A549 (cell line): ENCODE measurements around the gene MOCOS. TPM values are rescaled to one million over a fixed set of nuclear protein-coding genes. Genes with fewer than 3 reads are reported as not detected.
A peak's percentile ranks its signal among the peaks of the same experiment; 100 is the strongest.

Experiments used
- ATAC-seq, 2 experiments: fragments of 200-7000 bp in 1 of 2; fragments of >200 bp in 1 of 2; cut with Nextera tagmentation in 1 of 2; cut with Tn5 transposase in 1 of 2; 3 replicates each; pipeline versions ENCODE4 v1.8.0 to v1.9.1; 2018 to 2020; ENCODE audit warnings: mild to moderate bottlenecking in 1 of 2, moderate library complexity in 1 of 2
- CTCF ChIA-PET: fragments of 300-600 bp; sonication (Branson Sonifier 250); formaldehyde crosslinking; extraction: SDS; loops from one replicate; lab custom pipeline; 2021; ENCODE audit warnings: antibody characterized with exemption, inconsistent platforms; lab: Yijun Ruan, JAX
- POLR2A ChIA-PET: fragments of 350-600 bp; formaldehyde crosslinking; extraction: SDS; loops from one replicate; lab custom pipeline; 2021; ENCODE audit warnings: antibody characterized with exemption, inconsistent platforms; lab: Yijun Ruan, JAX
- DNase-seq, 2 experiments: peaks; one replicate each; pipeline versions ENCODE4 v3.0.0 to v3.0.0-alpha.2; 2011 to 2016; ENCODE audit warnings: low read depth in 1 of 2, low spot score in 1 of 2
- FAIRE-seq: peaks from 2 replicates; lab custom pipeline; 2011; peaks lifted over from hg19 to GRCh38; lab: Jason Lieb, UNC
- H3K27ac ChIP-seq, 2 experiments: fragments of >200 bp; sonication (Bioruptor Twin); formaldehyde crosslinking; 3 replicates each; pipeline ENCODE4 v1.5.1; 2016 to 2017
- H3K4me1 ChIP-seq: fragments of >200 bp; sonication (Bioruptor Twin); formaldehyde crosslinking; 3 replicates; pipeline ENCODE4 v1.6.1; 2016
- H3K4me2 ChIP-seq: fragments of >200 bp; sonication (Bioruptor Twin); formaldehyde crosslinking; 3 replicates; pipeline ENCODE4 v1.6.1; 2016
- H3K4me3 ChIP-seq: fragments of >200 bp; sonication (Bioruptor Twin); formaldehyde crosslinking; 3 replicates; pipeline ENCODE4 v1.5.1; 2016
- H3K9me3 ChIP-seq: fragments of >200 bp; sonication (Bioruptor Twin); formaldehyde crosslinking; 3 replicates; pipeline ENCODE4 v1.6.1; 2016
- BCL3 ChIP-seq: fragments of >200 bp; sonication (Bioruptor Twin); formaldehyde crosslinking; IDR thresholded peaks from 3 replicates; pipeline ENCODE4 v1.6.1; 2016
- CBX8 ChIP-seq: fragments of 200-600 bp; sonication (generic); IDR thresholded peaks from 2 replicates; pipeline ENCODE4 v1.6.1; 2016
- CHD2 ChIP-seq: fragments of 150-350 bp; IDR thresholded peaks from 2 replicates; pipeline ENCODE4 v1.6.1; 2014; ENCODE audit warnings: low read length; ENCODE audit not compliant: partially characterized antibody
- EP300 ChIP-seq, 2 experiments: fragments of >200 bp; sonication (Bioruptor Twin); formaldehyde crosslinking; IDR thresholded peaks; 2 replicates in 1 of 2; 3 replicates in 1 of 2; pipeline ENCODE4 v1.6.1; 2016 to 2017
- ESRRA ChIP-seq: fragments of 150-350 bp; IDR thresholded peaks from 2 replicates; pipeline ENCODE4 v1.6.1; 2014; ENCODE audit warnings: mild to moderate bottlenecking, low read length, borderline replicate concordance
- FOXS1 ChIP-seq: fragments of 250-450 bp; sonication (Bioruptor Pico); IDR thresholded peaks from 2 replicates; pipeline ENCODE4 v1.5.0; 2020; ENCODE audit warnings: mild to moderate bottlenecking, moderate library complexity
- GATA3 ChIP-seq: IDR thresholded peaks from 2 replicates; pipeline ENCODE4 v1.6.1; 2012; ENCODE audit warnings: borderline replicate concordance
- HDAC2 ChIP-seq: fragments of 200-600 bp; sonication (generic); IDR thresholded peaks from 2 replicates; pipeline ENCODE4 v1.6.1; 2016
- HEYL ChIP-seq: fragments of 250-450 bp; sonication (Bioruptor Pico); IDR thresholded peaks from 2 replicates; pipeline ENCODE4 v1.8.0; 2021; ENCODE audit warnings: mild to moderate bottlenecking, moderate library complexity
- HOXA7 ChIP-seq: fragments of 250-450 bp; sonication (Bioruptor Pico); IDR thresholded peaks from 2 replicates; pipeline ENCODE4 v1.5.0; 2020; ENCODE audit warnings: mild to moderate bottlenecking, moderate library complexity
- HOXB13 ChIP-seq: fragments of 250-450 bp; sonication (Bioruptor Pico); IDR thresholded peaks from 2 replicates; pipeline ENCODE4 v1.5.0; 2020; ENCODE audit warnings: low read depth, mild to moderate bottlenecking, moderate library complexity
- HOXB5 ChIP-seq: fragments of 250-450 bp; sonication (Bioruptor Pico); IDR thresholded peaks from 2 replicates; pipeline ENCODE4 v1.5.0; 2020; ENCODE audit warnings: mild to moderate bottlenecking, moderate library complexity
- JUN ChIP-seq, 2 experiments: fragments of >200 bp; sonication (Bioruptor Twin); formaldehyde crosslinking; IDR thresholded peaks; 2 replicates in 1 of 2; 3 replicates in 1 of 2; pipeline ENCODE4 v1.6.1; 2016 to 2017
- KDM1A ChIP-seq: fragments of 200-600 bp; sonication (generic); IDR thresholded peaks from 2 replicates; pipeline ENCODE4 v1.6.1; 2016; ENCODE audit warnings: low read depth, mild to moderate bottlenecking
- MAZ ChIP-seq: fragments of 150-350 bp; IDR thresholded peaks from 2 replicates; pipeline ENCODE4 v1.6.1; 2014; ENCODE audit warnings: antibody characterized with exemption, low read depth, low read length, borderline replicate concordance
- NPAS2 ChIP-seq: fragments of 250-450 bp; sonication (Bioruptor Pico); IDR thresholded peaks from 2 replicates; pipeline ENCODE4 v1.8.0; 2022; ENCODE audit warnings: mild to moderate bottlenecking, moderate library complexity, borderline replicate concordance
- NR3C1 ChIP-seq: fragments of >200 bp; sonication (Bioruptor Twin); formaldehyde crosslinking; IDR thresholded peaks from 3 replicates; pipeline ENCODE4 v1.6.1; 2017
- PBX3 ChIP-seq: IDR thresholded peaks from 2 replicates; pipeline ENCODE4 v1.6.1; 2012
- PHF8 ChIP-seq: fragments of 200-600 bp; sonication (generic); IDR thresholded peaks from 2 replicates; pipeline ENCODE4 v1.6.1; 2016; ENCODE audit warnings: low read depth, mild to moderate bottlenecking, antibody characterized with exemption, moderate library complexity, borderline replicate concordance
- RCOR1 ChIP-seq: fragments of 150-350 bp; IDR thresholded peaks from 2 replicates; pipeline ENCODE4 v1.6.1; 2014; ENCODE audit warnings: antibody characterized with exemption, low read length, low read depth
- REST ChIP-seq: fragments of 200-600 bp; sonication (generic); IDR thresholded peaks from 2 replicates; pipeline ENCODE4 v1.6.1; 2016; ENCODE audit warnings: antibody characterized with exemption, mild to moderate bottlenecking, moderate library complexity
- RFX5 ChIP-seq: fragments of 450-650 bp; IDR thresholded peaks from 2 replicates; pipeline ENCODE4 v1.7.1; 2014; ENCODE audit warnings: antibody characterized with exemption, mild to moderate bottlenecking, moderate library complexity
- TFCP2L1 ChIP-seq: fragments of 250-450 bp; sonication (Bioruptor Pico); IDR thresholded peaks from 2 replicates; pipeline ENCODE4 v1.5.0; 2021; ENCODE audit warnings: mild to moderate bottlenecking
- USF2 ChIP-seq: fragments of 450-650 bp; IDR thresholded peaks from 2 replicates; pipeline ENCODE4 v1.6.1; 2014; ENCODE audit warnings: antibody characterized with exemption
- ZC3H11A ChIP-seq: fragments of 450-650 bp; IDR thresholded peaks from 2 replicates; pipeline ENCODE4 v1.6.1; 2014; ENCODE audit warnings: antibody characterized with exemption, mild to moderate bottlenecking
- WGBS: methylation state at CpG from one replicate; pipeline ENCODE4 v1.1.6; 2017; ENCODE audit errors: missing lambda C conversion rate; 5-methylcytosine and 5-hydroxymethylcytosine counted together
- polyA plus RNA-seq, 4 experiments: library from polyadenylated mRNA; depleted of rRNA in 3 of 4; stranded (reverse); fragments of >200 nt; fragmentation: RNase III in 1 of 4; extraction: RNeasy Plus Mini Kit Qiagen cat#74134 plus additional on column Dnase treatment in 1 of 4; gene quantifications; 2 replicates in 3 of 4; 3 replicates in 1 of 4; pipeline ENCODE4 v1.2.3, GENCODE V29; 2011 to 2017

The MOCOS gene
- polyA plus RNA-seq, 2 of the 4 experiments (the other 2 are of a cell fraction), result 2.7 to 8.1 TPM

- no peak for TF ChIP-seq HDAC2
- TF ChIP-seq NR3C1, result no peak
- no peak for TF ChIP-seq GATA3
- TF ChIP-seq FOXS1 (CRISPR knock-in tag), result no peak
These were observed 125.6 kb downstream of the MOCOS start (continued) for GRCh38 chr18:36312806-36313395.

- POLR2A ChIA-PET, result no interaction called here
- DNase-seq (no peak), FAIRE-seq (no peak)
- H3K4me3 ChIP-seq, result no peak overlapping the region
- TF ChIP-seq PBX3, result no peak
- no peak for TF ChIP-seq HOXB13 (CRISPR knock-in tag)
- no peak for TF ChIP-seq PHF8
- no peak for TF ChIP-seq HOXB5 (CRISPR knock-in tag)
- TF ChIP-seq NPAS2 (CRISPR knock-in tag), result no peak
- TF ChIP-seq RCOR1, result no peak
- TF ChIP-seq NR3C1, result no peak
- TF ChIP-seq TFCP2L1, result no peak
- TF ChIP-seq CBX8, result no peak
- TF ChIP-seq MAZ, result no peak
- TF ChIP-seq ESRRA, result no peak
- TF ChIP-seq, all 56 proteins: peak for 0
- H3K4me2 ChIP-seq, result no peak overlapping the region
- CTCF ChIA-PET, result interaction anchor here (0.6 kb wide), 1 partner anchor 23 kb away, joined by 3 read pairs; no protein-coding TSS in a partner anchor
- H3K4me1 ChIP-seq, result peaks cover 10% of the 10 kb centered on the region
- peak overlapping the region in 1 of 2 experiments; percentile 65; a peak in 2 of 6 replicates for H3K27ac ChIP-seq
- WGBS, result 42% methylated on average over 4 of the region's 4 CpGs
- no peak for ATAC-seq
- H3K9me3 ChIP-seq, result no peaks in the 10 kb centered on the region
These were observed 126.8 kb downstream of the MOCOS start for GRCh38 chr18:36314098-36314497.

- H3K4me2 ChIP-seq, result no peak overlapping the region
- H3K27ac ChIP-seq, result peak overlapping the region; percentile 17 to 65; a peak in 3 of 6 replicates
- ChIA-PET CTCF (interaction anchor here (0.6 kb wide), 1 partner anchor 22 kb away, joined by 3 read pairs; no protein-coding TSS in a partner anchor), POLR2A (no interaction called here)
- peak in 1 of 2 experiments; percentile 19; a peak in 1 of 6 replicates for ATAC-seq
- H3K4me1 ChIP-seq, result peaks cover 3% of the 10 kb centered on the region; the same call in 2 of the 3 replicates
- TF ChIP-seq RFX5, result no peak
- TF ChIP-seq REST, result no peak
- no peak for TF ChIP-seq BCL3
- no peak for TF ChIP-seq ZC3H11A
- TF ChIP-seq JUN (IDR thresholded peaks at IDR 0.05), result no peak
- TF ChIP-seq KDM1A, result no peak
- no peak for TF ChIP-seq USF2
- no peak for TF ChIP-seq HEYL (CRISPR knock-in tag)
- TF ChIP-seq HOXA7 (CRISPR knock-in tag), result no peak
- no peak for TF ChIP-seq CHD2
- no peak for TF ChIP-seq PBX3
- no peak for TF ChIP-seq EP300 (IDR thresholded peaks at IDR 0.05)
- 27% methylated on average over 4 of the region's 4 CpGs for WGBS
- no peak overlapping the region for H3K4me3 ChIP-seq
- DNase-seq, result peak in 1 of 2 experiments; percentile 17
- no peaks in the 10 kb centered on the region for H3K9me3 ChIP-seq
- FAIRE-seq, result no peak
These were observed 127.5 kb downstream of the MOCOS start for GRCh38 chr18:36314754-36315153.
